GM19467 (cell line): Measurements from ENCODE around the gene UBE2E2.

Source experiments
- ATAC-seq: cut with Tn5 transposase; IDR thresholded peaks from one replicate; pipeline ENCODE4 v1.9.1; 2021; ENCODE audit warnings: mild to moderate bottlenecking, moderate library complexity; ENCODE audit not compliant: unreplicated experiment

The UBE2E2 gene

GRCh38 chr3:23272820-23273219, 69.7 kb downstream of the UBE2E2 start:
- no peak for ATAC-seq

- no peak for ATAC-seq
Measured at GRCh38 chr3:23275061-23275460, 71.9 kb downstream of the UBE2E2 start.

- ATAC-seq: no peak
Measured at GRCh38 chr3:23275814-23276213, 72.7 kb downstream of the UBE2E2 start.

- ATAC-seq: no peak
Measured at GRCh38 chr3:23276913-23277658, 74.0 kb downstream of the UBE2E2 start.

- no peak for ATAC-seq
Measured at GRCh38 chr3:23277688-23278087, 74.6 kb downstream of the UBE2E2 start.

GRCh38 chr3:23283625-23284024, 80.5 kb downstream of the UBE2E2 start:
- no peak for ATAC-seq

- no peak for ATAC-seq
Measured at GRCh38 chr3:23288286-23288685, 85.2 kb downstream of the UBE2E2 start.

GRCh38 chr3:23288715-23289114, 85.6 kb downstream of the UBE2E2 start:
- ATAC-seq: no peak

GRCh38 chr3:23292432-23292831, 89.3 kb downstream of the UBE2E2 start:
- ATAC-seq: no peak

GRCh38 chr3:23294770-23295387, 91.8 kb downstream of the UBE2E2 start:
- ATAC-seq: peak; percentile 75

GRCh38 chr3:23301819-23302218, 98.7 kb downstream of the UBE2E2 start:
- no peak for ATAC-seq

GRCh38 chr3:23302271-23302670, 99.1 kb downstream of the UBE2E2 start:
- no peak for ATAC-seq

- no peak for ATAC-seq
Measured at GRCh38 chr3:23303601-23304217, 100.6 kb downstream of the UBE2E2 start.

GRCh38 chr3:23304424-23304823, 101.3 kb downstream of the UBE2E2 start:
- no peak for ATAC-seq

- no peak for ATAC-seq
Measured at GRCh38 chr3:23308986-23309625, 106.0 kb downstream of the UBE2E2 start.

GRCh38 chr3:23312866-23313265, 109.7 kb downstream of the UBE2E2 start:
- ATAC-seq: no peak

GRCh38 chr3:23314981-23315762, 112.0 kb downstream of the UBE2E2 start:
- no peak for ATAC-seq

GRCh38 chr3:23316924-23317323, 113.8 kb downstream of the UBE2E2 start:
- no peak for ATAC-seq

GRCh38 chr3:23319366-23320312, 116.5 kb downstream of the UBE2E2 start:
- no peak for ATAC-seq
